WERI-Rb-1 (cell line): ENCODE results near the gene ADGRG1.

Experiments
- DNase-seq: peaks from one replicate; pipeline ENCODE4 v3.0.0-alpha.2; 2020
- H3K27ac ChIP-seq: fragments of 250-450 bp; sonication (Bioruptor Pico); 2 replicates; pipeline ENCODE4 v1.5.1; 2020; ENCODE audit warnings: mild to moderate bottlenecking, moderate library complexity
- H3K27me3 ChIP-seq: fragments of 250-450 bp; sonication (Bioruptor Pico); 2 replicates; pipeline ENCODE4 v1.5.1; 2021; ENCODE audit warnings: mild to moderate bottlenecking, low read depth, moderate library complexity; ENCODE audit not compliant: insufficient read depth, severe bottlenecking
- H3K36me3 ChIP-seq: fragments of 250-450 bp; sonication (Bioruptor Pico); 2 replicates; pipeline ENCODE4 v1.5.1; 2020; ENCODE audit warnings: mild to moderate bottlenecking, moderate library complexity
- H3K4me3 ChIP-seq: 2 replicates; pipeline ENCODE4 v1.5.1; 2011; ENCODE audit warnings: low read depth, mild to moderate bottlenecking, control low read depth, low read length
- H3K9me3 ChIP-seq: fragments of 250-450 bp; sonication (Bioruptor Pico); 2 replicates; pipeline ENCODE4 v1.5.1; 2021; ENCODE audit warnings: mild to moderate bottlenecking, moderate library complexity; ENCODE audit not compliant: severe bottlenecking
- TF ChIP-seq, protein P1 (sequence below): IDR thresholded peaks from 2 replicates; pipeline ENCODE4 v1.5.1; 2011; ENCODE audit warnings: low read depth, mild to moderate bottlenecking, control low read depth, inconsistent platforms, low read length

Gene ADGRG1

DNA sequence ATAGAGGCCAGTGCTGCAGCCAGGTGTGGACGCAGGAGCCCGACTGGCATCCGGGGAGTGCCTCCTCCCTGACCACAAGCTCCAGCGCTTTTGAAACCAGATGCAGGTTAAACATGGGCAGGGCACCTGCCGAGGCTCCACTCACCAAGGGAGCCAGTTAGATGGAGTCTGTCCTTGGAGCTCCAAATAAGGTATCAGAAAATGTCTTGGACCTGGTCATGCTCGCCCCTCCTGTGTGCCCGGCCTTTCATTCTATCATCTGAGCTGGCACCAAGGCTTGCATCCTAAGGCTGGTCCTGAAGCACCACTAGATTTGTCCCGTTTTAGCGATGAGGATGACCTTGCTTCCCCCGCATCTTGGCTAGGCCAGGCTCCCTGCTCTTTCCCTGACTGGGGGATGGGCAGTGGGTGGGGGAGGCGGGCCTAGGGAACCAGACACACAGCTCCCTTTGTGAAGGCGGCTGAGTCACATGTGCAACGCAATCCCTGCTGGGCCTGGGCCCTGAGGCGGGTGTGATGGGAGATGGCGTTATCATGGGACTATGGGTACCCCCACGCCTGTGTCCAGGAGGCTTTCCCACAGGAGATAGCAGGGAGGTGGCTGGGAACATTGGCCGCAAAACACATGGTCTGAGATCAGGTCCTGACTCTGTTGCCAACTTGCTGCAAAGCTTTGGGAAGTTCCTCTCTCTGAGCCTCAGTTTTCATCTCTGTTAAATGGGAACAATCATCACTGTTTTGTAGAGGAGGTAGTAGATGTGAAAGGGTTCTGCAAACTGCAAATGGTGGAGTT lies 5.0 kb upstream of the ADGRG1 start:
- no peaks in the 10 kb centered on the region for H3K9me3 ChIP-seq
- no peak for DNase-seq
- no peaks in the 10 kb centered on the region for H3K36me3 ChIP-seq
- TF ChIP-seq, protein P1, sequence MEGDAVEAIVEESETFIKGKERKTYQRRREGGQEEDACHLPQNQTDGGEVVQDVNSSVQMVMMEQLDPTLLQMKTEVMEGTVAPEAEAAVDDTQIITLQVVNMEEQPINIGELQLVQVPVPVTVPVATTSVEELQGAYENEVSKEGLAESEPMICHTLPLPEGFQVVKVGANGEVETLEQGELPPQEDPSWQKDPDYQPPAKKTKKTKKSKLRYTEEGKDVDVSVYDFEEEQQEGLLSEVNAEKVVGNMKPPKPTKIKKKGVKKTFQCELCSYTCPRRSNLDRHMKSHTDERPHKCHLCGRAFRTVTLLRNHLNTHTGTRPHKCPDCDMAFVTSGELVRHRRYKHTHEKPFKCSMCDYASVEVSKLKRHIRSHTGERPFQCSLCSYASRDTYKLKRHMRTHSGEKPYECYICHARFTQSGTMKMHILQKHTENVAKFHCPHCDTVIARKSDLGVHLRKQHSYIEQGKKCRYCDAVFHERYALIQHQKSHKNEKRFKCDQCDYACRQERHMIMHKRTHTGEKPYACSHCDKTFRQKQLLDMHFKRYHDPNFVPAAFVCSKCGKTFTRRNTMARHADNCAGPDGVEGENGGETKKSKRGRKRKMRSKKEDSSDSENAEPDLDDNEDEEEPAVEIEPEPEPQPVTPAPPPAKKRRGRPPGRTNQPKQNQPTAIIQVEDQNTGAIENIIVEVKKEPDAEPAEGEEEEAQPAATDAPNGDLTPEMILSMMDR, result no peak
- no peak overlapping the region for H3K27ac ChIP-seq
- no peaks in the 10 kb centered on the region for H3K27me3 ChIP-seq
- H3K4me3 ChIP-seq, result no peak overlapping the region

DNA sequence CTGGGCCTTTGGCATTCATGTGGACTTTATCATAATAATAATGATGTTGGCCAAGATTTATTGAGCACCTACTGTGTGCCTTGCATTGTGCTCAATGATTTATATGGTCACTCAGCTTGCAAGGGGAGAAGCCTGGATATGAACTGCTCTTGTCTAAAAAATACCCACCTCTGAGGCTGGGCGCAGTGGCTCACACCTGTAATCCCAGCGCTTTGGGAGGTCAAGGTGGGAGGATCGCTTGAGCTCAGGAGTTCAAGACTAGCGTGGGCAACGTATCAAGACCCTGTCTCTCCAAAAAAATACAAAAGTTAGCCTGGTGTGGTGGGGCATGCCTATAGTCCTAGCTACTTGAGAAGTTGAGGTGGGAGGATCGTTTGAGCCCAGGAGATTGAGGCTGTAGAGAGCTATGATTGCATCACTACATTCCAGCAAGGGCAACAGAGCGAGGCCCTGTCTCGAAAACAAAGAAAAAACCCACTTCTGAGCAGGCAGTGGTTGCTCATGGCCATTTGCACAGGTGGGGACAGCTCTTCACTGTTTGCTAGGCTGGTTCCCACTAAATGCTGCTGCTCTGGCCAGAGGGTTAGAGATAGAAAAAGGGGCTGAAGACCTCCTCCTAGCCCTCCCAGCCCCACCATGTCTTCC lies 4.3 kb upstream of the ADGRG1 start:
- no peak overlapping the region for H3K4me3 ChIP-seq
- no peak for DNase-seq
- no peaks in the 10 kb centered on the region for H3K36me3 ChIP-seq
- TF ChIP-seq, protein P1, result no peak
- H3K27ac ChIP-seq, result no peak overlapping the region
- no peaks in the 10 kb centered on the region for H3K9me3 ChIP-seq
- no peaks in the 10 kb centered on the region for H3K27me3 ChIP-seq

GRCh38 chr16:57624806-57625500 lies 3.5 kb upstream of the ADGRG1 start:
- DNase-seq, result no peak
- Histone ChIP-seq H3K36me3 (no peaks in the 10 kb centered on the region), H3K4me3 (no peak overlapping the region), H3K9me3 (no peaks in the 10 kb centered on the region), H3K27me3 (no peaks in the 10 kb centered on the region), H3K27ac (no peak overlapping the region)
- TF ChIP-seq, protein P1, result no peak

DNA sequence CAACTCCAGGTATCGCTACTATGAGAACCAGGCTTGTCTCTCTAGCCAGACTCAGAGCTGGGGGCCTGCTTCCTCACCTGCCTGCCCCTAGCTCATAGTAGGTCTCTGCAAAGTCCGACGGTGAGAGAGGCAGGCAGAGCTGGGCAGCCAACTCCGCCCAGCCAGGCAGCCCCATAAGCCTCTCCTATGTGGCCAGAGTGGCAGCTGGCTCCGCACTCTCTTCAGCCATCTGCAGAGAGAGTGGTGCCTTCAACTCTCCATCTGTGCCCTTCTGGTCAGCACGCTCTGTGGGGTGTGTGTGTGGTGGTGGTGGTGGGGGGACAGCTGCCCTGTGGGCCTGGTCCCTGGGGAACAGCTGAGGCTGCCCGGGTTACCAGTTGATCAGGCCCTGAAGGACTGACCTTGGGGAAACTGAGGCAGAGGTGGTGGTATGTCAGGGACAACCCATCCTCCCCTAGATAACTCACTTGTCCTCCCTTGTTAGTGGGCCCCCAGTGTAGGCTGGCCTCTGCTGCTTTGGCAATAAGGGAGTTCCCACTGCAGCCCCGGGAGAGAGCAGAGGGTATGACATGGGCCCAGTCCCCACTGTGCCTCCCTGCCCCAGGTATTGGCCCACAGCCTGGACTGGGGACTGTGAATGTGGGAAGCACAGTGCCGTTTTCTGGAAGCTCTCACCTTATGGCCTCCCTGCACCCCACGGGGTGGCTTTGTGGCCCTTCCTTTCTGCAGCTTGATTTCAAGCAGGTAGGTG lies 1.8 kb upstream of the ADGRG1 start:
- Histone ChIP-seq H3K27me3 (no peaks in the 10 kb centered on the region), H3K9me3 (no peaks in the 10 kb centered on the region)
- TF ChIP-seq, protein P1, result no peak

GRCh38 chr16:57627184-57627871 lies 1.1 kb upstream of the ADGRG1 start:
- TF ChIP-seq, protein P1, result peak; percentile 36; the same call in 1 of the 2 replicates
- DNase-seq, result peak; percentile 40

More for the DNA sequence above, 1.8 kb upstream of the ADGRG1 start:
- no peak overlapping the region for H3K27ac ChIP-seq
- H3K4me3 ChIP-seq, result no peak overlapping the region
- DNase-seq, result peak; percentile 27
- H3K36me3 ChIP-seq, result no peaks in the 10 kb centered on the region

More at GRCh38 chr16:57627184-57627871, 1.1 kb upstream of the ADGRG1 start:
- Histone ChIP-seq H3K27me3 (no peaks in the 10 kb centered on the region), H3K27ac (no peak overlapping the region), H3K4me3 (no peak overlapping the region), H3K9me3 (no peaks in the 10 kb centered on the region), H3K36me3 (no peaks in the 10 kb centered on the region)
